Panc1 (cell line): Measurements from ENCODE around the gene EHD1.

Source experiments
- CTCF ChIP-seq: fragments of 450-650 bp; IDR thresholded peaks from 2 replicates; pipeline ENCODE4 v1.5.1; 2017; ENCODE audit warnings: mild to moderate bottlenecking
- POLR2AphosphoS5 ChIP-seq: IDR thresholded peaks from 2 replicates; pipeline ENCODE4 v1.6.1; 2012; ENCODE audit warnings: mild to moderate bottlenecking, low read depth, low read length, moderate library complexity
- SIN3A ChIP-seq: IDR thresholded peaks from 2 replicates; pipeline ENCODE4 v1.6.1; 2012; ENCODE audit warnings: low read depth, mild to moderate bottlenecking, low read length, moderate library complexity, borderline replicate concordance; ENCODE audit not compliant: insufficient read depth

- TF ChIP-seq CTCF, result no peak
- TF ChIP-seq POLR2AphosphoS5, result no peak
- TF ChIP-seq SIN3A, result no peak
These were observed 263 bp downstream of the EHD1 start for GRCh38 chr11:64878223-64878493.
